ENCODE results near the gene PTPRN2. TPM values are rescaled to one million over a fixed set of nuclear protein-coding genes. Genes with fewer than 3 reads are reported as not detected.
"Not testable (repeated sequence)": the region's sequence is repeated elsewhere in the genome, so short reads cannot be mapped to it uniquely, and the experiment has no call there.

The PTPRN2 gene
- total RNA-seq, 2 donors from 2014 or later, result 26.1 to 55.5 TPM

DNA sequence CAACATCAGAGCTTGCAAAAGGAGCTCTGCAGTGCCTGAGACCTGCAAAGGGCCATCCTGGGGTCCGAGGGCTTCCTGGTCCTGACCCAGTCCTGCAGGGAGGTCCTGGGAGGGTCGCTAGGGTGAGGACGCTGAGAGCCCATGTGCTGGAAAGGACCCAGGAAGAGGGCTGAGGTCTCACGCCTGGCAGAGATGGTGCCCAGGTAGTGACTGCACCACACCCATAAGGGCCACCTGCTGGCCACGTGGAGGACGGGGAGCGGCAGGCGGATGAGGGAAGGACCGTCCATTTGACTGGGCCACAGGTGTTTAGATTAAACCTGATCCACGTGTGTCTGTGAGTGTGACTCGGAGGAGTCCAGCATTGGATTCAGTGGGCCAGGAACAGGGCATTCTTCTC is 858.1 kb downstream of the PTPRN2 start:
- no peaks in the 10 kb centered on the region for H3K9me3 ChIP-seq
- no peaks in the 10 kb centered on the region for H3K27me3 ChIP-seq (replicated peaks; ENCODE audit: insufficient read depth)
- no peak overlapping the region for H3K4me3 ChIP-seq
- WGBS, result 70% methylated on average over 11 of the region's 11 CpGs
- intact Hi-C loops (cut with DNase I), result no loop called here
- TF ChIP-seq POLR2AphosphoS5 (IDR thresholded peaks at IDR 0.05), result no peak
- no peak overlapping the region for H3K27ac ChIP-seq
- no peaks in the 10 kb centered on the region for H3K4me1 ChIP-seq (replicated peaks)
- H3K36me3 ChIP-seq, result no peaks in the 10 kb centered on the region
- DNase-seq (ENCODE audit: low spot score), result no peak

GRCh38 chr7:157727964-157728615 is 859.5 kb downstream of the PTPRN2 start:
- intact Hi-C loops (cut with DNase I), result no loop called here
- WGBS, result 83% methylated on average over 20 of the region's 21 CpGs
- TF ChIP-seq POLR2AphosphoS5 (IDR thresholded peaks at IDR 0.05) (no peak), POLR2A (IDR thresholded peaks at IDR 0.05) (no peak), CTCF (IDR thresholded peaks at IDR 0.05) (no peak)

GRCh38 chr7:157726764-157727163 is 860.9 kb downstream of the PTPRN2 start:
- Histone ChIP-seq H3K9me3 (no peaks in the 10 kb centered on the region), H3K4me3 (no peak overlapping the region), H3K27ac (no peak overlapping the region), H3K36me3 (no peaks in the 10 kb centered on the region), H3K27me3 (replicated peaks; ENCODE audit: insufficient read depth) (no peaks in the 10 kb centered on the region), H3K4me1 (replicated peaks) (no peaks in the 10 kb centered on the region)
- WGBS, result 84% methylated on average over 9 of the region's 9 CpGs
- no peak for TF ChIP-seq POLR2AphosphoS5 (IDR thresholded peaks at IDR 0.05)
- intact Hi-C loops (cut with DNase I), result no loop called here
- DNase-seq (ENCODE audit: low spot score), result no peak

More at GRCh38 chr7:157727964-157728615, 859.5 kb downstream of the PTPRN2 start:
- no peaks in the 10 kb centered on the region for H3K27me3 ChIP-seq (replicated peaks; ENCODE audit: insufficient read depth)
- DNase-seq (ENCODE audit: low spot score), result no peak
- no peaks in the 10 kb centered on the region for H3K4me1 ChIP-seq (replicated peaks)
- H3K27ac ChIP-seq, result no peak overlapping the region
- no peaks in the 10 kb centered on the region for H3K9me3 ChIP-seq
- no peak overlapping the region for H3K4me3 ChIP-seq
- no peaks in the 10 kb centered on the region for H3K36me3 ChIP-seq

GRCh38 chr7:157725312-157725711 is 862.3 kb downstream of the PTPRN2 start:
- DNase-seq (ENCODE audit: low spot score); H3K27me3 ChIP-seq (replicated peaks; ENCODE audit: insufficient read depth); H3K9me3 ChIP-seq; H3K27ac ChIP-seq; H3K4me3 ChIP-seq; H3K36me3 ChIP-seq; intact Hi-C loops (cut with DNase I); H3K4me1 ChIP-seq (replicated peaks): not testable (repeated sequence)
- 74% methylated on average over 7 of the region's 10 CpGs for WGBS

DNA sequence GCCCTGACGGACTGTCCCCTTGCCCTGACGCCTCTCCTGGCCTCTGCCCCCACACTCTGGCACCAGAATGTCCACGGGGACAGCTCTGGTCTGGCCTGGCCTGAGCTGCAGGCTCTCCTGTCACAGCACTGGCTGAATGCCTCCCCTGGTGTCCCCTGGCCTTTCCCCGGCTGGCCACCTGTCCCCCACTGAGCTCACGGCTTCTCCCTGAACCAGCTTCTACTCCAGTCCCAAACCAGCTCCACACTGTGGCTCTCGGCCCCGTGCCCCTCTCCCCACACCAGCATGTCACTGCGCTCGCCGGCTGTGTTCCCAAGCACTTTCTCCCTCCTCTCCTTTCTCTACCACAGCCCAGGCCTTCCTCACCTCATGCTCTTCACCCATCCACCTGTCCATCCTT is 864.4 kb downstream of the PTPRN2 start:
- Histone ChIP-seq H3K27me3 (replicated peaks; ENCODE audit: insufficient read depth) (no peaks in the 10 kb centered on the region), H3K27ac (no peak overlapping the region), H3K4me1 (replicated peaks) (no peaks in the 10 kb centered on the region), H3K9me3 (no peaks in the 10 kb centered on the region), H3K36me3 (no peaks in the 10 kb centered on the region), H3K4me3 (no peak overlapping the region)
- 79% methylated on average over 10 of the region's 10 CpGs for WGBS
- no peak for DNase-seq (ENCODE audit: low spot score)
- TF ChIP-seq POLR2A (IDR thresholded peaks at IDR 0.05) (no peak), CTCF (IDR thresholded peaks at IDR 0.05) (no peak), POLR2AphosphoS5 (IDR thresholded peaks at IDR 0.05) (no peak)
- intact Hi-C loops (cut with DNase I), result no loop called here

DNA sequence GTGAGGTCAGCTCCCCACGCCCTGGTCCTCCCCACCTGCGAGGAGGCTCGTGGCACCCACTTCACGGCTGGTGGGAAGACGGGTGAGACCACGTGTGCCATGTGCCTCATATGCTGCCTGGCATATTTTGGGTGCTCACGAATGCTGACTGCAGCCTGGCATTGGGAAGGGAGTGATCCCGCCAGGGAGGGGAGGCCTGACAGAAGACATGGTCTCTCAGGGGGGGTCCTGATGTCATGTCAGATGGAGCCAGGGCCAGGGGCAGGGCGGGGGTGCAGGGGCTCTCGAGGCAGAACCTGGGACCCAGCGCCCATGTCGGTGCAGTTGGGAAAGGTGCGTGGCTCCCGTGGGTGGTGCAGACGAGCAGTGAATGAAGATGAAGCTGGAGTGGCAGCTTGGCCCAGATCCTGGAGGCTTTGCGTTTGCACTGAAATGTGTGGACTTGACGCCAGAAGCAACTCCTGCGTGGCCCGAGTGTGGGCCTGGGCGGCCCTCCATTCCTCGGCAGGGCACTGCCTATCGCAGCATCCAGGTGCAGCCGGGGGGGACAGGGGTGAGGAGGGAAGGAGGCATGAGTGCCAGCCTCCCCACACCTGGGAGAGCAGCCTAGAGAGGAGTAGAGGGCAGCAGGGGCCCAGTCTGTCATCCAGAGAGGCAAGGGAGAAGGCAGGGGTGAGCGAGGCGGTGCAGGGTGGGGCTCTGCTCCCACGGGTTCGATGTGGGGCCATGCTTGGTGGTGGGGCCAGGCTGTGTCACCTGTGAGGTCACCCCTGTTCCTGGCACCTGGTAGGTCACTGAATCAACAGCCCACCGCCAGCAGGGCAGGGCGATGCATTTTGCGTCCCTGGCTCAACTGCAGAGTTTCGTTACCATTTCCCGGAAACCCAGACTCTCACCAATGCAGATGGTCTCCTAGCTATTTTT is 865.2 kb downstream of the PTPRN2 start:
- TF ChIP-seq POLR2A (IDR thresholded peaks at IDR 0.05) (no peak), POLR2AphosphoS5 (IDR thresholded peaks at IDR 0.05) (no peak), CTCF (IDR thresholded peaks at IDR 0.05) (no peak)
- no peak for DNase-seq (ENCODE audit: low spot score)
- intact Hi-C loops (cut with DNase I), result no loop called here
- Histone ChIP-seq H3K27ac (no peak overlapping the region), H3K36me3 (no peaks in the 10 kb centered on the region), H3K9me3 (no peaks in the 10 kb centered on the region), H3K27me3 (replicated peaks; ENCODE audit: insufficient read depth) (no peaks in the 10 kb centered on the region), H3K4me1 (replicated peaks) (no peaks in the 10 kb centered on the region), H3K4me3 (no peak overlapping the region)
- WGBS, result 84% methylated on average over 31 of the region's 32 CpGs
